CD4-positive, alpha-beta T cell treated with Interferon alpha-2 for 1 hour (primary cell): ENCODE data around the gene MICAL3.
"Not testable (repeated sequence)": the region's sequence is repeated elsewhere in the genome, so short reads cannot be mapped to it uniquely, and the experiment has no call there.

Experiments used
- DNase-seq, 2 donors: peaks; one replicate each; pipeline ENCODE4 v3.0.0-alpha.2; 2020 to 2022

The MICAL3 gene

DNA sequence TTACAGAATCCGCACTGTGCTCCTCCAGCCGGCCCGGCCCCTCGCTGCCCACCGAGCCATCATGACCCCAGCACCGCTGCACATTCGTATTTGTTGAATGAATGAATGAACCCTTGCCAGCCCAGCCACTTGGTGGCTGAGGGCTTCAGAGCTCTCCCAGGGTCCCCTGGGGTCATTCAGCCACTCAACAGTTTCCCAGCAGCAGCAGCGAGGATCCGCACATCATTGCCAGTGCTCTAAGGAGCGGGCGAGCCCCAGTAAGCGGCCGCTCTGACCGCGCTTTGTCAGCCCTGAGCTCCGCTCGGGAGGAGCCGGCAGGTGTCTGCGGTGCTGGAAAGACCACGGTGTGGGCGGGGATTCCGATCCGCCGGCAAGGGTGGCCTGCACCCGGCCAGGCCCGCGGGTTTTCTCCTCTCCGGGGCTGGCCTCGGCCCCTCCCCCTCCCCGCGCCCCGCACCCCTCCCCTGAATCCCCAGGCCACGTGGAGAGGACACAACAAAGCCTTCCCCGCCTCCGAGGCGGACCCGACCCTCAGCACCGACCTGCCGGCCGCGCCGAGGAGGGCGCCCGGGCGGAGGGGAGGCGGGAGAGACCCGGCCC, 250.7 kb downstream of the MICAL3 start:
- peak; percentile 59 to 73 for DNase-seq

DNA sequence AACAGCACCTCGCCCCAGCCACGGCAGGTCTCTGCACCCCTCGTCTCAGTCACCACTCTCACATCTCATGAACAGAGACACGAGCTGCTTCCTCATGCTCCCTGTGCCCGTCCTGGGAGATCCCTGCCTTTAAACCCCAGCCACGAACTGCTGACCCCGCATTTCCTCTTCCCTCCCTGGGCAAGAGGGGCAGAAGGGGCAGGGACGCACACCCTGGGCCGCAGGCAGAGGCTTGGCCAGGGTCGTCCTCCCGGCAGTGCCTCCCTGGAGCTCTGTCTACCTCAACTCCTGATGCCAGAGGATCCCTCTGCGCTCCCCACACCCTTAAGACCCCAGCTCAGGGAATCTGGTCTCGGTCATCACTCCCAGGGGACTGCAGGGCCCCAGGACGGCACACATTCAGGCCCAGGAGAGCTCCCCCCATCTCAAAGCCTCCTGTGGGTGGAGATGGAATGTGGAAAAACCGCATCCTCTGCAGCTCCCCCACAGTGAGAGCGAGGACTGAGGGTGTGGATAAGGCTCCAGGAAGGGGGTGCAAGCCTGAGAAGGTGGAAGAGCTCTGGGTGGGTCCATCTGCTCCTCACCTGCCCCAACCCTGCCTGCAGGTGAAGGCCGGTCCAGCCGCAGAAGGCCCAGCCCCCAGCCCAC, 251.3 kb downstream of the MICAL3 start:
- DNase-seq = no peak

DNA sequence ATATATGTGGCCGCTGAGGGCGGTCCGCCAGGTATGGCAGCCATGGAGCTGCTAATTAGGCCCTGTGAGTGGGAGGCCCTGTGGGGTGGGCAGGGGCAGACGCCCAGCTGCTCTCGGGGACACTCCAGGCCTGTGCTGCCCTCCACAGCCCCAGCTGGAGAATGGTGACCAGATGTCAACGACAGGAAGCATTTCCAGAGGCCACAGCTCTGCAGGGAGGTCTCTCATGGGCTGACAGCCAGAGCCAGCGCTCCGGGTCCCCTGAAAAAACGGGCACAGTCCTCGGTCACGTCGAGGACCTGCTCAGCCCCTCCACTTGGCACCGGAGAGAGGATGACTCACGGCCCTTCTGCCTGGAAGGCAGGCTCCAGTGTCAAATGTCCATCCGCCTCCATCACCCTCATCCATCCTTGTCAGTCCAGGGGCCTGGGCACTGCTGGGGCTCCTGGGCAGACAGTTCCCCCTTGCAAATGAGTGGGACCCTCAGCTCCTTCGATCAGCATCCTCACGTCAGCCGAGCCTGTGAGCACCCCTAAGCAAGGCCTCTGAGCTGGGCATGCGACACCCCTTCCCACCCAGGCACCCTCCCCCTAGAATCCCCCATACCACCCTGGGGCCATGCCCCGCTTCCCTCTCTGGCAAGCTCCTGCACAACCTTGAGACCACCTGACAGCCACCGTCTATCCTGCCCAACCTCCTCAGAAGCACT, 252.0 kb downstream of the MICAL3 start:
- DNase-seq = no peak

GRCh38 chr22:17770180-17771077, 253.9 kb downstream of the MICAL3 start:
- DNase-seq = no peak

DNA sequence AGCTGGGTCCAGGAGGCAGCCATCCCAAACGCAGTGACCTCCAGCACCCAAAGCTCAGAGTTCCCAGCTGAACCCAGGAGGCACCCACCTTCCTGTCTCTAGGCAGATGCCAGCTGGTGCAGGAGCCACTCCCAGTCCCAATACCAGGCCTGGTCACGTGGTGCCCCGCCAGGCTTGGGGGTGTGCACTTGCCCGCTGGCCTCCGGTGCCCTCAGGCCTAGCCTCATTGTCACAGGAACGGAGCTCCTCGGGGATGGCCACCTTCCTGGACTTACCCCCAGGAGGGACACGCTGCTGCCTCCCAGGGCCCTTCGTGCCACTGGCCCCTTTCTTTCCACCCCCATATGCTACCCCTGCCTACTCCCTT, 254.7 kb downstream of the MICAL3 start:
- DNase-seq = no peak

DNA sequence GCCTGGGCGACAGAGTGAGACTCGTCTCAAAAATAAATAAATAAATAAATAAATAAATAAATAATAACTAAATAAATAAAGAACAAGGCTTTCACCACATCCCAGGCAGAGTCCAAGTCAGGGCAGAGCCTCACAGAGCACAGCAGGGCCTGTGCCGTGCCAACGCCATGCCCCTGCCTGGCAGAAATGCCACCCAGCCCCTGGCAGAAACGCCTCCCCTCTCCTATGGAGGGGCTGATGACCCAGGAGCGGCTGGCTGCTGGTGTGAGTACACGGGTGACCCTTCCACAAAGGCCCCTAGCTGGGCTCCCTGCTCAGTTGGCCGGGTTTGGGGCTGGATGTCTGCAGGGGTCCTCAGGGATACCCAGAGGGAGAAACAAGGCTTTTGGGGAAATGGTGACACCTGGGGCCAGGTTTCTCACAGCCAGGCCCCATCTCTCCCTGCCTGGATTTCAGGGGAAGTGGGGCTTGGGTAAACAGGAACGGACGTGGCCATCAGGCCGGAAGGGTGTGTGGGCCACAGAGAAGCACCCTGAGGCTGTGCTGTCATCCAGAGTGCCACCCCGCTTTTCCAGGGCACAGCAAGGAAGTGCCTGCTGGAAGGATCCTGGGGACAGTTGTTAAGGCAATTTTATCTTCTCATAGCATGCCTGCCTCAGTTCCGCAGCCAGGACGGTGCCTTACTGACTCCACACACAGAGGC, 255.2 kb downstream of the MICAL3 start:
- DNase-seq = no peak

DNA sequence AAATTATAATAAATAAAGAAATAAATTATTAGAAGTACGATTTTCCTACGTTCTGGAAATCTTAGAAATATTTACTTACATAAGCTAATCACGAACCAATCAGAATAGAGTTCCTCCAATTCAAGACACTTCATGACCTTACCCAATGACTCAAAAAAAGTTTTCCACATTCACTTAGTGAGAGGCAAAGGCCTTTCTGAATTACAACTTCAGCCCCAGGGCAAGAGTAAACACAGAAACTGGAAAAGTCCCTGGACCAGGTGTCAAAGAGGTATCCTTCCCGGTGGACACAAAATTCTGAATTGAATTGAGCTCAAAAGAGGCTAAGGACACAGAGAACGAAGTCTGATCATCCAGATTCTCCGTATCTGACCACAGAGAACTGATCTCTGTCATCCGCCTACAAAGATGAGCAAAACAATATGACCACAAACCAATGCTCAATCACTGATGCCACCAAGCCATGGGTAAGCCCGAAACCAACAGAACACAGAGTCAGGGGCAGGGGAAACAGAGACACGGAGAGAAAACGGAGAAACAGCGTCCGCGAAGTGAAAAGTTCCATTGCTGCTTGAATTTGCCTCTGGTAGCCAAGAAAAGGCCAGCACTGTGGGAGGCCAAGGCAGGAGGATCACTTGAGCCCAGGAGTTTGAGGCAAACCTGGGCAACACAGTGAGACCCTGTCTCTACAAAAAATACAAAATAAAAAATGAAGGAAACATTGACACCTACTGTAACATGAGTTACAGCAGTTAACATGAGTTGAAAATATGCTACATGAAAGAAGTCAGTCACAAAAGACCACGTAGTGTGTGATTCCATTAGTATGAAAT, 256.9 kb downstream of the MICAL3 start:
- DNase-seq = peak in 1 of 2 donors; percentile 60

DNA sequence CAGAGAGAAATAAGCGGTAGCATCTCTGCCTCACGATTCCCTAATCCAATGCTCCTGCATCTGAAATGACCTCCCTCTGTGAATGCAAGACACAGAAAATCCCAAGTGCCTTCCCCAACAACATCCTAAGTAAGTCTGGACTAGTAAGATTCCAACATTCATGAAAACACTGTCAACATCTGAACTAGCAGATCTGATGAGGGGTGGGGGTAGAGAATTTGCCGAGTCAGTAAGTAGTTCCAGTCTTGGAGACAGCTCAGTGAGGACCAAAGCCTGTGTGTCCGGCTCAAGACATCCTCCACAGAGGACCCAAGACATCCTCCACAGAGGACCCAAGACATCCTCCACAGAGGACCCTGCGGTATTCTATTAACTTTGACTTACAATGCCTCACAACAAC, 259.5 kb downstream of the MICAL3 start:
- DNase-seq = not testable (repeated sequence)

- DNase-seq = no peak
These were observed 260.3 kb downstream of the MICAL3 start for GRCh38 chr22:17764036-17764435.

DNA sequence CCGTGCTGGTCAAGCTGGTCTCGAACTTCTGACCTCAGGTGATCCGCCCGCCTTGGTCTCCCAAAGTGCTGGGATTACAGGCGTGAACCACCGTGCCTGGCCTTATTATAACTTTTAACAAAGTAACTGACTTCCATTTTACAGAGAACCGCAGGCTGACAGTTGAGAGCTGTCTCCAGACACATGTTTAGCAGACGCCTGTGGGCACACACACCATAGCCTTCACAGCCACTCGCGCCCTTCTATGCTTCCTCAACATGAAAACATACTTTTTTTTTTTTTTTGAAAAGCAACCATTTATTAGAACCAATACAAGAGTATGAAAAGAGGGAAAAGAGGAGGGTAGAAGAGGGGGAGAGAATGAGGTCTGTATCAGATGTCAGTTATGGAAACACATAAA, 260.9 kb downstream of the MICAL3 start:
- DNase-seq = not testable (repeated sequence)

DNA sequence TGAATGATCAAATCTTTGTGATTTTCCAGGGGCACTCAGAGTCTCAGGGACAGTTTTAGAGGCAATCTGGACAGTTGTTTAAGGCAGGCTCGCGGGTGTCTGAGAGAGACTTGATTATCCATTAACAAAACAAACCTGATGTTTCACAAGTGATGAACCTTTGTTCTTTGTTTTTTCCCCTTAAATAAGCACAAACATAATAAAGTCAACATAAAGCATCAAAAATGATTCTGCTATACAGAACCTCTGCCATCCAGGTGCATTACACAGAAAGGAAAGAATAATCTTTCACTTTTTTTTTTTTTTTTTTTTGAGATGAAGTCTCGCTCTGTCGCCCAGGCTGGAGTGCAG, 263.2 kb downstream of the MICAL3 start:
- DNase-seq = no peak

- DNase-seq = peak in 1 of 2 donors; percentile 43
These were observed 270.0 kb downstream of the MICAL3 start for GRCh38 chr22:17754233-17754925.

GRCh38 chr22:17753401-17753989, 270.9 kb downstream of the MICAL3 start:
- no peak for DNase-seq

- DNase-seq = no peak
These were observed 272.8 kb downstream of the MICAL3 start for GRCh38 chr22:17751596-17751995.

DNA sequence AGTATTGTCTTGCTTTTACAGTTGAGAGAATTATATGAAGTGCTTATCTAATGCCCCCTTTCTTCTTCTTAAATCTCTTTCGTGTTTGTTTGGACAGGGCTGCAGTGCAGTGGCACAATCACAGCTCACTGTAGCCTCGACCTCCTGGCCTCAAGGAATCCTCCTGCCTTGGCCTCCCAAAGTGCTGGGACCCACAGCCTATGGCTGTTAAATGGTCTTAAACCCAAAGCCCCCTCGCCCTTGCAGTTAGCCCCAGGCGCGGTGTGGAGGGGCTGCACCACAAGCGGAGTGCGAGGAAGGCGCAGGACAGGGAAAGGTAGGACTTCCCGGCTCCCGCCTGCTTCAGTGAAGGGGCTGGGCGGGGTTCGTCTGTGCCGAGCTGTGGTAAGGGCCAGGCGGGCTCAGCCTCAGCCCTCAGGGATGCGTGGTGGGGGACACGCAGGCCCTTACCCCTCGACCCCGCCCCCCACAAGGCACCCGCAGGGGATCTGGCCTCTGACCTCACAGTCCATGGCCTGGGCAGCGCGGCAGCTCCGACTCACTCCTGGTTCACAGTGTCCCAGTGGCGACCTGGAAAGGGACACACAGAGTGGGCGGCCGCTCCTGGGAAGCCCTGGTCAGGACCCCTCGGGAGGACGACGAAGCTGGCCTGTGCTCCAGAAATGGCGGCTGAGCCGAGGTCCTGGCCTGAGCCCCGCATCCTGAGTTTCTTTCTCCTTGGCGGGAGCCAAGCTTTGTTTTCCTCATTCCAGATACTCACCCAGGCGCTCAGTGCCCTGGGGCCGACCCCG, 274.6 kb downstream of the MICAL3 start:
- no peak for DNase-seq

GRCh38 chr22:17748555-17749353, 275.6 kb downstream of the MICAL3 start:
- no peak for DNase-seq

GRCh38 chr22:17746916-17747315, 277.4 kb downstream of the MICAL3 start:
- no peak for DNase-seq

DNA sequence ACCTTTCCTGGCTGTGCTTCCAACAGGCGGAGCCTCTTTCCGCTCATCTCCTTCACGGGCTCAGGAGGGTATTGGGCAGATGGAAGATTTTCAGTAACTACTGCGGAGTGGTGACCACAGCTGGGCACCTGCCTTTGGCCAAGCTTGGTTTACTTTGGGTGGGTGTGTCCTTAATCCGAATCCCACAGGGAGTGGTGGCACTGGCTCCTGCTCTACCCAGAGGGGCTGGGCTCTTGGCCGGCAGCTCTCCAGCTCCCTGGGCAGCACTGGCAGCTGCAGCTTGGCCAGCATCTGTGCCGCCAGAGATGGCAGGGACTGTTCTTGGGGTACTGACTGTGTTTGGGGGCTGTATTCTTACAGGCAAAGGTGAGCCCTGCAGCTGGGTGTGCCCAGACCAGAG, 279.9 kb downstream of the MICAL3 start:
- DNase-seq = no peak
